ENCODE results near the gene CCDC183.

DNA sequence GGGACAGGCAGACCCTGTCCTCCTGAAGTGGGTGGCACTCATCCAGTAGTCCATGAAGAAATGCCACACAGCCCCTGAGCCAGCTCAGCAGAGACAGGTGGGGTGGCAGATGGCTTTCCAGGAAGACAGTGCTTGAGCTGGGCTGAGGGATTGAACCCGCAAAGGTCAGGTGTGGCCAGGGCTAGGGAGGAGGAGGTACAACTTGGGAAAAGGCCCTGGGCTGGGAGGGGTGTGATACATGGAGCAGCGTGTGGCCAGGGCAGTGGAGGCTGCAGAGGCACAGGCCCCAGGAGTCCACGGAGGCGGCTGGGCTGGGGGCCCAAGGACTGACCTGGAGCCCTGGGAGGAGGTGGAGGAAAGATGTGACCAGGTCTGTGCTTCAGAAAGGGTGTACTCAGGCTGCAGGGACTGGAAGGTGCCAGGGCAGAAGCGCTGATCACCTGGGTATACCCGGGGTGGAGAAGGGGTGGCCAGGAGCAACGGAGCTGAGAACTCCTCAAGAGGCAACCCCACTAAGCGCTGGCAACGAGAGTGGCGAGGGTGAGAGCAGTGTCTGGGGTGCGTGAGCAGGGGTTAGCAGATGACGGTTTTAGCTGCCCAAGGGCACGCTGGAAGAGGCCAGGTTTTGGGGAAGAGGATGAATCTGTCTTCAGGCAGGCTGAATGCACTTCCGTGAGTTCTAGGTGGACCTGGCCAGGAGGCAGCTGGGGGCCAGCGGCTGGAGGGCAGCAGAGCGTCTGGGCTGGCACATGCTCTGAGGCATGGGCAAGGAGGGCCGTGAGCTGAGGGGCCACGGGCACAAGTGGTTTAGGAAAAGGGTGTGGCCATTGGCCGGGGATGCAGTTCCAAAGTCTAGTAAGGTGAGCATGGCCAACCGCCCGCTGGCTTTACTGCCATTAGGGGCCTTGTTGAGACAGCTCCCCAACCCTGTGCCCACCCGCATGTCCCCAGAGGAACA lies 7.7 kb downstream of the CCDC183 start:
- TF ChIP-seq, protein P1, sequence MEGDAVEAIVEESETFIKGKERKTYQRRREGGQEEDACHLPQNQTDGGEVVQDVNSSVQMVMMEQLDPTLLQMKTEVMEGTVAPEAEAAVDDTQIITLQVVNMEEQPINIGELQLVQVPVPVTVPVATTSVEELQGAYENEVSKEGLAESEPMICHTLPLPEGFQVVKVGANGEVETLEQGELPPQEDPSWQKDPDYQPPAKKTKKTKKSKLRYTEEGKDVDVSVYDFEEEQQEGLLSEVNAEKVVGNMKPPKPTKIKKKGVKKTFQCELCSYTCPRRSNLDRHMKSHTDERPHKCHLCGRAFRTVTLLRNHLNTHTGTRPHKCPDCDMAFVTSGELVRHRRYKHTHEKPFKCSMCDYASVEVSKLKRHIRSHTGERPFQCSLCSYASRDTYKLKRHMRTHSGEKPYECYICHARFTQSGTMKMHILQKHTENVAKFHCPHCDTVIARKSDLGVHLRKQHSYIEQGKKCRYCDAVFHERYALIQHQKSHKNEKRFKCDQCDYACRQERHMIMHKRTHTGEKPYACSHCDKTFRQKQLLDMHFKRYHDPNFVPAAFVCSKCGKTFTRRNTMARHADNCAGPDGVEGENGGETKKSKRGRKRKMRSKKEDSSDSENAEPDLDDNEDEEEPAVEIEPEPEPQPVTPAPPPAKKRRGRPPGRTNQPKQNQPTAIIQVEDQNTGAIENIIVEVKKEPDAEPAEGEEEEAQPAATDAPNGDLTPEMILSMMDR (IDR thresholded peaks at IDR 0.05) = no peak
- no peak for TF ChIP-seq POLR2A (IDR thresholded peaks at IDR 0.05)

Measured in uterus (tissue), 2 donors.